ENCODE results near the gene ZYX. TPM values are rescaled to one million over a fixed set of nuclear protein-coding genes. Genes with fewer than 3 reads are reported as not detected.
"Not testable (repeated sequence)": the region's sequence is repeated elsewhere in the genome, so short reads cannot be mapped to it uniquely, and the experiment has no call there.

ZYX gene
- total RNA-seq, 1 experiment from 2014 or later, result 12.0 TPM

- not testable (repeated sequence) for H3K36me3 ChIP-seq (ENCODE audit: insufficient read depth, low read length); H3K27me3 ChIP-seq (ENCODE audit: low read length); H3K4me2 ChIP-seq (ENCODE audit: low read depth, low read length, poor library complexity, severe bottlenecking); DNase-seq; H4K20me1 ChIP-seq (ENCODE audit: insufficient read depth, low read depth, low read length); H3K9ac ChIP-seq (ENCODE audit: low read length); H3K9me2 ChIP-seq (replicated peaks; ENCODE audit: insufficient read depth, low read length); H3K4me3 ChIP-seq (ENCODE audit: low read length); H2AFZ ChIP-seq (ENCODE audit: low read length); H3K27ac ChIP-seq (ENCODE audit: low read length); H3K79me2 ChIP-seq (ENCODE audit: low read length); H3K4me1 ChIP-seq (ENCODE audit: low read length); H3K9me3 ChIP-seq (ENCODE audit: low read length)
Measured at GRCh38 chr7:143415209-143415608, 34.1 kb downstream of the ZYX start.

- Histone ChIP-seq H4K20me1 (ENCODE audit: insufficient read depth, low read depth, low read length) (no peaks in the 10 kb centered on the region), H3K27me3 (ENCODE audit: low read length) (no peaks in the 10 kb centered on the region), H3K9me2 (replicated peaks; ENCODE audit: insufficient read depth, low read length) (no peaks in the 10 kb centered on the region), H2AFZ (ENCODE audit: low read length) (no peak overlapping the region), H3K27ac (ENCODE audit: low read length) (no peak overlapping the region), H3K79me2 (ENCODE audit: low read length) (no peaks in the 10 kb centered on the region), H3K4me1 (ENCODE audit: low read length) (no peaks in the 10 kb centered on the region), H3K36me3 (ENCODE audit: insufficient read depth, low read length) (no peaks in the 10 kb centered on the region), H3K9me3 (ENCODE audit: low read length) (no peaks in the 10 kb centered on the region), H3K4me3 (ENCODE audit: low read length) (no peak overlapping the region), H3K4me2 (ENCODE audit: low read depth, low read length, poor library complexity, severe bottlenecking) (no peak overlapping the region), H3K9ac (ENCODE audit: low read length) (no peak overlapping the region)
- DNase-seq, result no peak
Measured at GRCh38 chr7:143415742-143416397, 34.7 kb downstream of the ZYX start.

GRCh38 chr7:143416565-143417149, 35.5 kb downstream of the ZYX start:
- no peak overlapping the region for H3K27ac ChIP-seq (ENCODE audit: low read length)
- H4K20me1 ChIP-seq (ENCODE audit: insufficient read depth, low read depth, low read length), result no peaks in the 10 kb centered on the region
- no peaks in the 10 kb centered on the region for H3K4me1 ChIP-seq (ENCODE audit: low read length)
- H3K9me2 ChIP-seq (replicated peaks; ENCODE audit: insufficient read depth, low read length), result no peaks in the 10 kb centered on the region
- no peaks in the 10 kb centered on the region for H3K9me3 ChIP-seq (ENCODE audit: low read length)
- no peak overlapping the region for H3K4me2 ChIP-seq (ENCODE audit: low read depth, low read length, poor library complexity, severe bottlenecking)
- DNase-seq, result peak; percentile 78
- no peak overlapping the region for H2AFZ ChIP-seq (ENCODE audit: low read length)
- H3K79me2 ChIP-seq (ENCODE audit: low read length), result no peaks in the 10 kb centered on the region
- H3K27me3 ChIP-seq (ENCODE audit: low read length), result no peaks in the 10 kb centered on the region
- no peaks in the 10 kb centered on the region for H3K36me3 ChIP-seq (ENCODE audit: insufficient read depth, low read length)
- no peak overlapping the region for H3K9ac ChIP-seq (ENCODE audit: low read length)
- no peak overlapping the region for H3K4me3 ChIP-seq (ENCODE audit: low read length)

GRCh38 chr7:143417734-143418383, 36.7 kb downstream of the ZYX start:
- Histone ChIP-seq H3K36me3 (ENCODE audit: insufficient read depth, low read length) (no peaks in the 10 kb centered on the region), H3K4me1 (ENCODE audit: low read length) (no peaks in the 10 kb centered on the region), H3K4me3 (ENCODE audit: low read length) (no peak overlapping the region), H3K79me2 (ENCODE audit: low read length) (no peaks in the 10 kb centered on the region), H3K27me3 (ENCODE audit: low read length) (no peaks in the 10 kb centered on the region), H3K4me2 (ENCODE audit: low read depth, low read length, poor library complexity, severe bottlenecking) (no peak overlapping the region), H4K20me1 (ENCODE audit: insufficient read depth, low read depth, low read length) (no peaks in the 10 kb centered on the region), H3K9me2 (replicated peaks; ENCODE audit: insufficient read depth, low read length) (no peaks in the 10 kb centered on the region), H2AFZ (ENCODE audit: low read length) (no peak overlapping the region), H3K9me3 (ENCODE audit: low read length) (no peaks in the 10 kb centered on the region), H3K9ac (ENCODE audit: low read length) (no peak overlapping the region), H3K27ac (ENCODE audit: low read length) (no peak overlapping the region)
- DNase-seq, result no peak

- Histone ChIP-seq H3K27ac (ENCODE audit: low read length) (no peak overlapping the region), H3K4me3 (ENCODE audit: low read length) (no peak overlapping the region), H2AFZ (ENCODE audit: low read length) (no peak overlapping the region)
Measured at GRCh38 chr7:143418681-143419458, 37.7 kb downstream of the ZYX start.

GRCh38 chr7:143419880-143420279, 38.7 kb downstream of the ZYX start:
- Histone ChIP-seq H2AFZ (ENCODE audit: low read length) (no peak overlapping the region), H3K4me2 (ENCODE audit: low read depth, low read length, poor library complexity, severe bottlenecking) (no peak overlapping the region)

More at GRCh38 chr7:143418681-143419458, 37.7 kb downstream of the ZYX start:
- Histone ChIP-seq H3K9ac (ENCODE audit: low read length) (no peak overlapping the region), H3K4me2 (ENCODE audit: low read depth, low read length, poor library complexity, severe bottlenecking) (no peak overlapping the region), H3K4me1 (ENCODE audit: low read length) (no peaks in the 10 kb centered on the region), H3K36me3 (ENCODE audit: insufficient read depth, low read length) (no peaks in the 10 kb centered on the region), H4K20me1 (ENCODE audit: insufficient read depth, low read depth, low read length) (no peaks in the 10 kb centered on the region), H3K27me3 (ENCODE audit: low read length) (no peaks in the 10 kb centered on the region), H3K9me3 (ENCODE audit: low read length) (no peaks in the 10 kb centered on the region), H3K79me2 (ENCODE audit: low read length) (no peaks in the 10 kb centered on the region), H3K9me2 (replicated peaks; ENCODE audit: insufficient read depth, low read length) (no peaks in the 10 kb centered on the region)
- DNase-seq, result no peak

GRCh38 chr7:143420624-143421023, 39.5 kb downstream of the ZYX start:
- DNase-seq, result not testable (repeated sequence)

More at GRCh38 chr7:143419880-143420279, 38.7 kb downstream of the ZYX start:
- Histone ChIP-seq H3K9ac (ENCODE audit: low read length) (no peak overlapping the region), H3K27me3 (ENCODE audit: low read length) (no peaks in the 10 kb centered on the region), H3K79me2 (ENCODE audit: low read length) (no peaks in the 10 kb centered on the region), H3K9me2 (replicated peaks; ENCODE audit: insufficient read depth, low read length) (no peaks in the 10 kb centered on the region), H3K4me1 (ENCODE audit: low read length) (no peaks in the 10 kb centered on the region), H3K4me3 (ENCODE audit: low read length) (no peak overlapping the region), H3K36me3 (ENCODE audit: insufficient read depth, low read length) (no peaks in the 10 kb centered on the region), H3K9me3 (ENCODE audit: low read length) (no peaks in the 10 kb centered on the region), H3K27ac (ENCODE audit: low read length) (no peak overlapping the region), H4K20me1 (ENCODE audit: insufficient read depth, low read depth, low read length) (no peaks in the 10 kb centered on the region)
- no peak for DNase-seq

GRCh38 chr7:143422033-143422432, 40.9 kb downstream of the ZYX start:
- H3K9me3 ChIP-seq (ENCODE audit: low read length), result no peaks in the 10 kb centered on the region
- H3K4me3 ChIP-seq (ENCODE audit: low read length), result no peak overlapping the region

More at GRCh38 chr7:143420624-143421023, 39.5 kb downstream of the ZYX start:
- H3K9ac ChIP-seq (ENCODE audit: low read length); H3K4me2 ChIP-seq (ENCODE audit: low read depth, low read length, poor library complexity, severe bottlenecking); H4K20me1 ChIP-seq (ENCODE audit: insufficient read depth, low read depth, low read length); H3K4me1 ChIP-seq (ENCODE audit: low read length); H3K27ac ChIP-seq (ENCODE audit: low read length); H3K36me3 ChIP-seq (ENCODE audit: insufficient read depth, low read length); H3K9me3 ChIP-seq (ENCODE audit: low read length); H3K4me3 ChIP-seq (ENCODE audit: low read length); H2AFZ ChIP-seq (ENCODE audit: low read length); H3K79me2 ChIP-seq (ENCODE audit: low read length); H3K27me3 ChIP-seq (ENCODE audit: low read length); H3K9me2 ChIP-seq (replicated peaks; ENCODE audit: insufficient read depth, low read length): not testable (repeated sequence)

More at GRCh38 chr7:143422033-143422432, 40.9 kb downstream of the ZYX start:
- Histone ChIP-seq H3K36me3 (ENCODE audit: insufficient read depth, low read length) (no peaks in the 10 kb centered on the region), H2AFZ (ENCODE audit: low read length) (no peak overlapping the region), H3K79me2 (ENCODE audit: low read length) (no peaks in the 10 kb centered on the region), H3K27me3 (ENCODE audit: low read length) (no peaks in the 10 kb centered on the region), H3K4me1 (ENCODE audit: low read length) (no peaks in the 10 kb centered on the region), H4K20me1 (ENCODE audit: insufficient read depth, low read depth, low read length) (no peaks in the 10 kb centered on the region), H3K9me2 (replicated peaks; ENCODE audit: insufficient read depth, low read length) (no peaks in the 10 kb centered on the region), H3K4me2 (ENCODE audit: low read depth, low read length, poor library complexity, severe bottlenecking) (no peak overlapping the region), H3K9ac (ENCODE audit: low read length) (no peak overlapping the region), H3K27ac (ENCODE audit: low read length) (no peak overlapping the region)
- DNase-seq, result no peak
